Measurements from ENCODE around the gene KIF5C. TPM values are rescaled to one million over a fixed set of nuclear protein-coding genes. Genes with fewer than 3 reads are reported as not detected.
A peak's percentile ranks its signal among the peaks of the same experiment; 100 is the strongest.

Gene KIF5C
- total RNA-seq, result 10 to 100 TPM in 1 of 7 donors, 1 to 10 TPM in 5, under 1 TPM in 1; 0.73 to 18.7 (median 4.3) TPM
- 1 to 10 TPM; 1.2 to 3.3 TPM for polyA plus RNA-seq
- long read RNA-seq, donor 1, result 0 reads
- long read RNA-seq, donor 2, result 0 reads
- long read RNA-seq, donor 3, partial matches to known transcripts, result 3 of 4 reads
- long read RNA-seq, donor 3, other reads (novel, unspliced or antisense), result 1 of 4 reads

DNA sequence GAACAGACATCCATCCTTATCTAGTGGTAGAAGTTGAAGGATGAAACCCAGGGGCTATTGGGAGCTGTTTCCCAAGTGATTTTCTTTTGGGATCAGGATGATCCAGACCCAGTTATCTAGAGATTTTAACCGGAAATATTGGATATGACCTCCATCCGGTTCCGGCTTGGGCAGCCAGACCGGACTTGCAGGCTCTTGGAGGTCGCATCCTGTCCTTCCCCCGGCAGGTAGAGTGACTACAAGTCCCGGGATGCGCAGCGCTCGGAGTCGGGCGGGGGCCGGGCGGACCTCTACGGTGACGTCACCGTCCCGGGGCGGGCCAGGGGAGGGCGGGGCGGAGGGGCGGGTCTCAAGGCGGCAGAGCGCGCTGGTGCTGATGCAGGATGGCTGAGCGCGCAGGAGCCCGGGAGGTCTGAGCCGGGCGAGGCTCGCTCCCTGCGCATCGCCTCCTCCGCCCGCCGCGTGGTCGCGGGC lies at the start of gene KIF5C:
Gene KIF5C, plus strand, starts transcription at position 360 of the 474 bp plus-strand sequence. CDS start 391 bp downstream, outside the sequence.
- no peaks in the 10 kb centered on the region for H3K36me3 ChIP-seq
- intact Hi-C loops (cut with DNase I), result loop anchor here in 1 of 4 donors (5.0 kb wide), 1 partner anchor 282 kb away; no protein-coding TSS in a partner anchor
- TF ChIP-seq CTCF (IDR thresholded peaks at IDR 0.05) (no peak), EP300 (IDR thresholded peaks at IDR 0.05) (no peak), POLR2A (IDR thresholded peaks at IDR 0.05) (no peak)
- H3K27me3 ChIP-seq, result no peaks in the 10 kb centered on the region
- H3K4me1 ChIP-seq (ENCODE audit: insufficient read depth), result no peaks in the 10 kb centered on the region
- peak; percentile 56 to 84 (median 76) for DNase-seq
- WGBS, 3 donors, result 0 to 4% (median 1%) methylated on average over 8 to 39 of the region's 39 CpGs
- H3K9me3 ChIP-seq, result no peaks in the 10 kb centered on the region
- peak within 1 kb of the TSS; percentile 20 for H3K4me3 ChIP-seq
- no peak within 1 kb of the TSS for H3K27ac ChIP-seq

DNA sequence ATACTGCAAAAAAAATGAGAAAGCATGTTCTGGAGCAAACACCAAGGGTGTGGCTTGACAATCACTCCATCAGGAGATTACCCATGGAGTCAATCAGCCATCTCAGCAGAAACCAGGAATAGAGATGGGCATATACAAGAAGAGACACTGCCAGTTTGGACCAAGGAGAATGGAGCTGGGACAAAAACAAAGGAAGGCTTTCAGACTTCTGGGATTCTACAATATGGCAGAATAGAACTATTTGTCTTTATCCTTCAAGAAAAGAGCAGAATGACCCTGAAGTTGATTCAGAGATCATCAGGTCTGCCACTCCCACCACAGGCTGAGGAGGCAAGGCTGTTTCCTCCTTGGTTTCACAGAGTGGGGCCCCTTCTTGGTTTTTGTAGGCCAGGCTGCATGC lies 48.2 kb upstream of the KIF5C start:
- no peak overlapping the region for H3K27ac ChIP-seq
- no peak overlapping the region for H3K4me3 ChIP-seq
- no peak for TF ChIP-seq POLR2A (IDR thresholded peaks at IDR 0.05)
- no peak for TF ChIP-seq CTCF (IDR thresholded peaks at IDR 0.05)
- TF ChIP-seq EP300 (IDR thresholded peaks at IDR 0.05), result no peak
- H3K4me1 ChIP-seq (ENCODE audit: insufficient read depth), result no peaks in the 10 kb centered on the region
- H3K36me3 ChIP-seq, result no peaks in the 10 kb centered on the region
- no peak for DNase-seq
- H3K27me3 ChIP-seq, result no peaks in the 10 kb centered on the region
- no peaks in the 10 kb centered on the region for H3K9me3 ChIP-seq
- intact Hi-C loops (cut with DNase I), result no loop called here

GRCh38 chr2:148828941-148829340 lies 46.1 kb upstream of the KIF5C start:
- no peak for DNase-seq
- no peaks in the 10 kb centered on the region for H3K9me3 ChIP-seq
- no peak for TF ChIP-seq EP300 (IDR thresholded peaks at IDR 0.05)
- TF ChIP-seq CTCF (IDR thresholded peaks at IDR 0.05), result no peak
- no peak for TF ChIP-seq POLR2A (IDR thresholded peaks at IDR 0.05)
- H3K27me3 ChIP-seq, result no peaks in the 10 kb centered on the region
- WGBS, 3 donors, result 28 to 43% (median 31%) methylated on average over 2 of the region's 2 CpGs
- H3K27ac ChIP-seq, result no peak overlapping the region
- no peaks in the 10 kb centered on the region for H3K36me3 ChIP-seq
- no peak overlapping the region for H3K4me3 ChIP-seq
- intact Hi-C loops (cut with DNase I), result no loop called here
- H3K4me1 ChIP-seq (ENCODE audit: insufficient read depth), result no peaks in the 10 kb centered on the region

GRCh38 chr2:148829618-148830017 lies 45.4 kb upstream of the KIF5C start:
- Histone ChIP-seq H3K4me3 (no peak overlapping the region), H3K36me3 (no peaks in the 10 kb centered on the region)
- TF ChIP-seq EP300 (IDR thresholded peaks at IDR 0.05) (no peak), CTCF (IDR thresholded peaks at IDR 0.05) (no peak), POLR2A (IDR thresholded peaks at IDR 0.05) (no peak)

More at GRCh38 chr2:148829618-148830017, 45.4 kb upstream of the KIF5C start:
- Histone ChIP-seq H3K9me3 (no peaks in the 10 kb centered on the region), H3K27ac (no peak overlapping the region), H3K27me3 (no peaks in the 10 kb centered on the region), H3K4me1 (ENCODE audit: insufficient read depth) (no peaks in the 10 kb centered on the region)
- no peak for DNase-seq
- WGBS, 3 donors, result 73 to 80% (median 77%) methylated on average over 3 of the region's 3 CpGs
- intact Hi-C loops (cut with DNase I), result no loop called here
